ENCODE measurements around the gene BLCAP.

Gene BLCAP

GRCh38 chr20:37518059-37518458 is 9.6 kb downstream of the BLCAP start:
- no peak for ATAC-seq
- no peak for TF ChIP-seq BACH2 (CRISPR knock-in tag; IDR thresholded peaks at IDR 0.05; ENCODE audit: borderline replicate concordance)
- TF ChIP-seq, protein P1, sequence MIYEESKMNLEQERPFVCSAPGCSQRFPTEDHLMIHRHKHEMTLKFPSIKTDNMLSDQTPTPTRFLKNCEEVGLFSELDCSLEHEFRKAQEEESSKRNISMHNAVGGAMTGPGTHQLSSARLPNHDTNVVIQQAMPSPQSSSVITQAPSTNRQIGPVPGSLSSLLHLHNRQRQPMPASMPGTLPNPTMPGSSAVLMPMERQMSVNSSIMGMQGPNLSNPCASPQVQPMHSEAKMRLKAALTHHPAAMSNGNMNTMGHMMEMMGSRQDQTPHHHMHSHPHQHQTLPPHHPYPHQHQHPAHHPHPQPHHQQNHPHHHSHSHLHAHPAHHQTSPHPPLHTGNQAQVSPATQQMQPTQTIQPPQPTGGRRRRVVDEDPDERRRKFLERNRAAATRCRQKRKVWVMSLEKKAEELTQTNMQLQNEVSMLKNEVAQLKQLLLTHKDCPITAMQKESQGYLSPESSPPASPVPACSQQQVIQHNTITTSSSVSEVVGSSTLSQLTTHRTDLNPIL (CRISPR knock-in tag; IDR thresholded peaks at IDR 0.05; ENCODE audit: low read depth): no peak
- TF ChIP-seq, protein P2, sequence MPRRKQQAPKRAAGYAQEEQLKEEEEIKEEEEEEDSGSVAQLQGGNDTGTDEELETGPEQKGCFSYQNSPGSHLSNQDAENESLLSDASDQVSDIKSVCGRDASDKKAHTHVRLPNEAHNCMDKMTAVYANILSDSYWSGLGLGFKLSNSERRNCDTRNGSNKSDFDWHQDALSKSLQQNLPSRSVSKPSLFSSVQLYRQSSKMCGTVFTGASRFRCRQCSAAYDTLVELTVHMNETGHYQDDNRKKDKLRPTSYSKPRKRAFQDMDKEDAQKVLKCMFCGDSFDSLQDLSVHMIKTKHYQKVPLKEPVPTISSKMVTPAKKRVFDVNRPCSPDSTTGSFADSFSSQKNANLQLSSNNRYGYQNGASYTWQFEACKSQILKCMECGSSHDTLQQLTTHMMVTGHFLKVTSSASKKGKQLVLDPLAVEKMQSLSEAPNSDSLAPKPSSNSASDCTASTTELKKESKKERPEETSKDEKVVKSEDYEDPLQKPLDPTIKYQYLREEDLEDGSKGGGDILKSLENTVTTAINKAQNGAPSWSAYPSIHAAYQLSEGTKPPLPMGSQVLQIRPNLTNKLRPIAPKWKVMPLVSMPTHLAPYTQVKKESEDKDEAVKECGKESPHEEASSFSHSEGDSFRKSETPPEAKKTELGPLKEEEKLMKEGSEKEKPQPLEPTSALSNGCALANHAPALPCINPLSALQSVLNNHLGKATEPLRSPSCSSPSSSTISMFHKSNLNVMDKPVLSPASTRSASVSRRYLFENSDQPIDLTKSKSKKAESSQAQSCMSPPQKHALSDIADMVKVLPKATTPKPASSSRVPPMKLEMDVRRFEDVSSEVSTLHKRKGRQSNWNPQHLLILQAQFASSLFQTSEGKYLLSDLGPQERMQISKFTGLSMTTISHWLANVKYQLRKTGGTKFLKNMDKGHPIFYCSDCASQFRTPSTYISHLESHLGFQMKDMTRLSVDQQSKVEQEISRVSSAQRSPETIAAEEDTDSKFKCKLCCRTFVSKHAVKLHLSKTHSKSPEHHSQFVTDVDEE (CRISPR knock-in tag; IDR thresholded peaks at IDR 0.05): no peak
- TF ChIP-seq GLIS3 (CRISPR knock-in tag; IDR thresholded peaks at IDR 0.05): no peak
- TF ChIP-seq ZFP3 (CRISPR knock-in tag; IDR thresholded peaks at IDR 0.05): no peak

GRCh38 chr20:37516811-37517750 is 10.6 kb downstream of the BLCAP start:
- ATAC-seq: no peak
- TF ChIP-seq ARNTL (CRISPR knock-in tag; IDR thresholded peaks at IDR 0.05; ENCODE audit: borderline replicate concordance, low read depth): no peak
- TF ChIP-seq CSDC2 (CRISPR knock-in tag; IDR thresholded peaks at IDR 0.05): no peak
- no peak for TF ChIP-seq SNAI2 (CRISPR knock-in tag; IDR thresholded peaks at IDR 0.05)
- TF ChIP-seq ESRRG (CRISPR knock-in tag; IDR thresholded peaks at IDR 0.05): no peak

DNA sequence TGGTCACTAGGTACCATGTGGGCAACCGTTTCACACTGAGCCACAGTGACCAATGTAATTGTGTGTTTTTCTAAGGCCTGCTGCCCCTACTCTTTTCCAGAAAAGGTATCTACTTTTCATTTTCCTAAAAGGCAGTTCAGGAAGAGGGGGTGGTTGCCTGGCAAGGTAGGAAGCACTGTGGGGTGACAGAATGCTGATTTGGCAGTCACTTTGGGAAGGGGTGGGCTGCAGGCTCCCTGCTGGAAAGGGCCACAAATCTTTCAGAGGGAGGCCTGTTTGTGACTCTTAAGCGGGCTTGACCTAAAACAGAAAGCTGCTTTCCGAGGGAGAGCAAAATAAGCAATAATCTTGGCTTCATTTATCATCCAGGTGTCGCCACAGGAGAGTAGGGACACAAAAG is 11.8 kb downstream of the BLCAP start:
- no peak for ATAC-seq
- TF ChIP-seq, protein P3, sequence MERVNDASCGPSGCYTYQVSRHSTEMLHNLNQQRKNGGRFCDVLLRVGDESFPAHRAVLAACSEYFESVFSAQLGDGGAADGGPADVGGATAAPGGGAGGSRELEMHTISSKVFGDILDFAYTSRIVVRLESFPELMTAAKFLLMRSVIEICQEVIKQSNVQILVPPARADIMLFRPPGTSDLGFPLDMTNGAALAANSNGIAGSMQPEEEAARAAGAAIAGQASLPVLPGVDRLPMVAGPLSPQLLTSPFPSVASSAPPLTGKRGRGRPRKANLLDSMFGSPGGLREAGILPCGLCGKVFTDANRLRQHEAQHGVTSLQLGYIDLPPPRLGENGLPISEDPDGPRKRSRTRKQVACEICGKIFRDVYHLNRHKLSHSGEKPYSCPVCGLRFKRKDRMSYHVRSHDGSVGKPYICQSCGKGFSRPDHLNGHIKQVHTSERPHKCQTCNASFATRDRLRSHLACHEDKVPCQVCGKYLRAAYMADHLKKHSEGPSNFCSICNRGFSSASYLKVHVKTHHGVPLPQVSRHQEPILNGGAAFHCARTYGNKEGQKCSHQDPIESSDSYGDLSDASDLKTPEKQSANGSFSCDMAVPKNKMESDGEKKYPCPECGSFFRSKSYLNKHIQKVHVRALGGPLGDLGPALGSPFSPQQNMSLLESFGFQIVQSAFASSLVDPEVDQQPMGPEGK (CRISPR knock-in tag; IDR thresholded peaks at IDR 0.05; ENCODE audit: borderline replicate concordance): no peak
- TF ChIP-seq ZC3H10 (CRISPR knock-in tag; IDR thresholded peaks at IDR 0.05) (no peak), RARB (CRISPR knock-in tag; IDR thresholded peaks at IDR 0.05) (no peak), ZNF8 (CRISPR knock-in tag; IDR thresholded peaks at IDR 0.05) (no peak), PPARA (CRISPR knock-in tag; IDR thresholded peaks at IDR 0.05; ENCODE audit: borderline replicate concordance) (no peak), ZNF70 (CRISPR knock-in tag; IDR thresholded peaks at IDR 0.05) (no peak), ZFP30 (CRISPR knock-in tag; IDR thresholded peaks at IDR 0.05) (no peak), CSDC2 (CRISPR knock-in tag; IDR thresholded peaks at IDR 0.05) (no peak), ZFP3 (CRISPR knock-in tag; IDR thresholded peaks at IDR 0.05) (no peak), ZNF565 (CRISPR knock-in tag; conservative IDR thresholded peaks at IDR 0.05; ENCODE audit: low read depth) (no peak)

- ATAC-seq: no peak
- no peak for TF ChIP-seq RARB (CRISPR knock-in tag; IDR thresholded peaks at IDR 0.05)
- no peak for TF ChIP-seq ARNTL (CRISPR knock-in tag; IDR thresholded peaks at IDR 0.05; ENCODE audit: borderline replicate concordance, low read depth)
- TF ChIP-seq, protein P4, sequence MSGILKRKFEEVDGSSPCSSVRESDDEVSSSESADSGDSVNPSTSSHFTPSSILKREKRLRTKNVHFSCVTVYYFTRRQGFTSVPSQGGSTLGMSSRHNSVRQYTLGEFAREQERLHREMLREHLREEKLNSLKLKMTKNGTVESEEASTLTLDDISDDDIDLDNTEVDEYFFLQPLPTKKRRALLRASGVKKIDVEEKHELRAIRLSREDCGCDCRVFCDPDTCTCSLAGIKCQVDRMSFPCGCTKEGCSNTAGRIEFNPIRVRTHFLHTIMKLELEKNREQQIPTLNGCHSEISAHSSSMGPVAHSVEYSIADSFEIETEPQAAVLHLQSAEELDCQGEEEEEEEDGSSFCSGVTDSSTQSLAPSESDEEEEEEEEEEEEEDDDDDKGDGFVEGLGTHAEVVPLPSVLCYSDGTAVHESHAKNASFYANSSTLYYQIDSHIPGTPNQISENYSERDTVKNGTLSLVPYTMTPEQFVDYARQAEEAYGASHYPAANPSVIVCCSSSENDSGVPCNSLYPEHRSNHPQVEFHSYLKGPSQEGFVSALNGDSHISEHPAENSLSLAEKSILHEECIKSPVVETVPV (CRISPR knock-in tag; IDR thresholded peaks at IDR 0.05): no peak
- TF ChIP-seq ZNF8 (CRISPR knock-in tag; IDR thresholded peaks at IDR 0.05): no peak
- no peak for TF ChIP-seq POU6F1 (CRISPR knock-in tag; IDR thresholded peaks at IDR 0.05; ENCODE audit: borderline replicate concordance, low read depth)
- no peak for TF ChIP-seq ZNF565 (CRISPR knock-in tag; conservative IDR thresholded peaks at IDR 0.05; ENCODE audit: low read depth)
- no peak for TF ChIP-seq ZNF70 (CRISPR knock-in tag; IDR thresholded peaks at IDR 0.05)
- no peak for TF ChIP-seq ESRRG (CRISPR knock-in tag; IDR thresholded peaks at IDR 0.05)
- no peak for TF ChIP-seq ZC3H10 (CRISPR knock-in tag; IDR thresholded peaks at IDR 0.05)
- no peak for TF ChIP-seq TOX (CRISPR knock-in tag; IDR thresholded peaks at IDR 0.05; ENCODE audit: borderline replicate concordance)
- no peak for TF ChIP-seq OSR1 (CRISPR knock-in tag; IDR thresholded peaks at IDR 0.05)
- TF ChIP-seq BACH2 (CRISPR knock-in tag; IDR thresholded peaks at IDR 0.05; ENCODE audit: borderline replicate concordance): no peak
- TF ChIP-seq ZFP30 (CRISPR knock-in tag; IDR thresholded peaks at IDR 0.05): no peak
Observed at GRCh38 chr20:37513779-37514359, 13.8 kb downstream of the BLCAP start.

All from SK-N-SH treated with all-trans-retinoic acid at 6 μM for 48 hours (cell line).